Common myeloid progenitor, CD34-positive (primary cell): ENCODE results near the gene LYST.

Source experiments
- CTCF ChIA-PET: fragments of 350-600 bp; sonication (Branson Sonifier 250); formaldehyde crosslinking; loops from one replicate; lab custom pipeline; 2021; ENCODE audit warnings: antibody characterized with exemption; lab: Charles Lee
- POLR2A ChIA-PET: fragments of 350-600 bp; sonication (Branson Sonifier 250); formaldehyde crosslinking; loops from one replicate; lab custom pipeline; 2021; ENCODE audit warnings: antibody characterized with exemption; lab: Charles Lee
- DNase-seq, 3 donors: peaks; one replicate each; pipeline versions ENCODE4 v3.0.0 to v3.0.0-alpha.2; 2013
- H3K27ac ChIP-seq, 2 experiments: 1 replicate in 1 of 2; 2 replicates in 1 of 2; pipeline ENCODE4 v1.7.0; 2013; ENCODE audit warnings: inconsistent platforms in 2 of 2, low read length in 2 of 2, mild to moderate bottlenecking in 2 of 2, low read depth in 1 of 2, moderate library complexity in 1 of 2; ENCODE audit not compliant: severe bottlenecking in 2 of 2, insufficient read depth in 1 of 2, poor library complexity in 1 of 2
- H3K27me3 ChIP-seq, 5 experiments: replicated peaks in 2 of 5; 1 replicate in 3 of 5; 2 replicates in 2 of 5; pipeline versions ENCODE4 v1.6.1 to v1.7.0; 2013; ENCODE audit warnings: low read length in 4 of 5, mild to moderate bottlenecking in 2 of 5, moderate library complexity in 2 of 5, inconsistent platforms in 1 of 5; ENCODE audit not compliant: insufficient read depth in 5 of 5, control insufficient read depth in 4 of 5
- H3K36me3 ChIP-seq, 4 experiments: 1 replicate in 2 of 4; 2 replicates in 2 of 4; pipeline versions ENCODE4 v1.6.1 to v1.7.0; 2013; ENCODE audit warnings: low read length in 3 of 4, control low read depth in 1 of 4, mild to moderate bottlenecking in 1 of 4; ENCODE audit not compliant: control insufficient read depth in 4 of 4, insufficient read depth in 4 of 4
- H3K4me1 ChIP-seq, 4 experiments: 1 replicate in 3 of 4; 2 replicates in 1 of 4; pipeline versions ENCODE4 v1.6.1 to v1.7.1; 2013; ENCODE audit warnings: low read length in 3 of 4, mild to moderate bottlenecking in 3 of 4, control low read depth in 1 of 4, inconsistent platforms in 1 of 4, moderate library complexity in 1 of 4; ENCODE audit not compliant: control insufficient read depth in 4 of 4, insufficient read depth in 4 of 4; ENCODE audit errors: control extremely low read depth in 1 of 4
- H3K4me3 ChIP-seq, 7 experiments: 1 replicate in 4 of 7; 2 replicates in 3 of 7; pipeline versions ENCODE4 v1.5.1 to v1.7.0; 2013; ENCODE audit warnings: mild to moderate bottlenecking in 7 of 7, low read length in 6 of 7, moderate library complexity in 6 of 7, inconsistent platforms in 2 of 7, low read depth in 2 of 7, control low read depth in 1 of 7; ENCODE audit not compliant: insufficient read depth in 4 of 7, control insufficient read depth in 1 of 7; ENCODE audit errors: extremely low read depth in 1 of 7
- H3K9me3 ChIP-seq, 5 experiments: 1 replicate in 4 of 5; 2 replicates in 1 of 5; pipeline versions ENCODE4 v1.6.1 to v1.7.1; 2013; ENCODE audit warnings: low read length in 4 of 5, mild to moderate bottlenecking in 2 of 5, inconsistent platforms in 1 of 5, low read depth in 1 of 5, moderate library complexity in 1 of 5; ENCODE audit not compliant: control insufficient read depth in 4 of 5, insufficient read depth in 2 of 5; ENCODE audit errors: control extremely low read depth in 1 of 5
- WGBS: methylation state at CpG from one replicate; pipeline ENCODE4 v1.1.5; 2013; ENCODE audit not compliant: insufficient coverage; 5-methylcytosine and 5-hydroxymethylcytosine counted together

The LYST gene

DNA sequence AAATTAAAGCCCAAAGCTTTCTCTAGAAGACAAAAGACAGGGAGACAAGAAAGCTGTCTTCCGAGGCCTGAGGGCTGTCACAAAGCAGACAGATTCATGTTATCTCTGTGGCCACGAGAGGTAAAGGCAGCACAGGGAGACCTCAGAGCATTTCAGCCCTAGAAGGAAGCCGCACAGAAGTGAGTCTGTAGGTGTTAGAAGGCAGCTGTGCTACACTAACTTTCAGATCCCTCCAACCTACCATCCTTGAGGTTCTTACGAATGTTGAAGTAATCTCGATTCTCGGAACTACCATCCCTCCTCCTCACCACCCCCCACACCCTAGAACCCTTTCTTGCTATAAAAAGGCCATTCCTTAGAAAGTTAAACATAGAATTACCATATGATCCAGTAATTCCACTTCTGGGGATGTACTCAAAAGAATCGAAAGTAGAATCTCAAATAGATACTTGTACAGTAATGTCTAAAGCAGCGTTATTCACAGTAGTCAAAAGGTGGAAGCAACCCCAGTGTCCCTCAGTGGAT is 21.5 kb upstream of the LYST start:
- no peaks in the 10 kb centered on the region for H3K36me3 ChIP-seq
- peaks cover 0 to 12% (median 6%) of the 10 kb centered on the region in 4 experiments for H3K4me1 ChIP-seq
- ChIA-PET CTCF (no interaction called here), POLR2A (no interaction called here)
- H3K27ac ChIP-seq: no peak overlapping the region
- H3K27me3 ChIP-seq: no peaks in the 10 kb centered on the region
- H3K4me3 ChIP-seq: no peak overlapping the region
- H3K9me3 ChIP-seq: no peaks in the 10 kb centered on the region
- WGBS: 96% methylated on average over 4 of the region's 8 CpGs
- no peak for DNase-seq

DNA sequence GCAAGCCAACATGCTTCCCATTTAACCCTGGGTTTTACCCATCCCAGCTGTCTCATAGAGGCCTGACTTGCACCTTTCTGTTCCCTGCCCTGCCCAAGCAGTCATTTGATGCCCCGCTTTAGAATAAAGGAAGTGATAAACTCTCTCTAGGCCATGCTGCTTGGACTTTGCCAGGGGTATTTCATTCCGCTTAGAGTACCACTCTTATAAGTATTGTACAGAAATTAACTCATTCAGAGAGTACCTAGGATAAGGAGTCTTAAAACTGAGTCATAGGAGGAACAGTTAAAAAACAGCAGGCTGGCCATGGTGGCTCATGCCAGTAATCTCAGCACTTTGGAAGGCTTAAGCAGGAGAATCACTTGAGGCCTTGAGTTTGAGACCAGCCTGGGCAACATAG is 21.0 kb upstream of the LYST start:
- no peak overlapping the region for H3K4me3 ChIP-seq
- no peaks in the 10 kb centered on the region for H3K36me3 ChIP-seq
- no peak overlapping the region for H3K27ac ChIP-seq
- DNase-seq: no peak
- peaks cover 0 to 7% (median 1%) of the 10 kb centered on the region in 4 experiments for H3K4me1 ChIP-seq
- CTCF ChIA-PET: no interaction called here
- WGBS: 100% methylated on average over 1 of the region's 2 CpGs
- no peaks in the 10 kb centered on the region for H3K9me3 ChIP-seq
- POLR2A ChIA-PET: no interaction called here
- no peaks in the 10 kb centered on the region for H3K27me3 ChIP-seq

DNA sequence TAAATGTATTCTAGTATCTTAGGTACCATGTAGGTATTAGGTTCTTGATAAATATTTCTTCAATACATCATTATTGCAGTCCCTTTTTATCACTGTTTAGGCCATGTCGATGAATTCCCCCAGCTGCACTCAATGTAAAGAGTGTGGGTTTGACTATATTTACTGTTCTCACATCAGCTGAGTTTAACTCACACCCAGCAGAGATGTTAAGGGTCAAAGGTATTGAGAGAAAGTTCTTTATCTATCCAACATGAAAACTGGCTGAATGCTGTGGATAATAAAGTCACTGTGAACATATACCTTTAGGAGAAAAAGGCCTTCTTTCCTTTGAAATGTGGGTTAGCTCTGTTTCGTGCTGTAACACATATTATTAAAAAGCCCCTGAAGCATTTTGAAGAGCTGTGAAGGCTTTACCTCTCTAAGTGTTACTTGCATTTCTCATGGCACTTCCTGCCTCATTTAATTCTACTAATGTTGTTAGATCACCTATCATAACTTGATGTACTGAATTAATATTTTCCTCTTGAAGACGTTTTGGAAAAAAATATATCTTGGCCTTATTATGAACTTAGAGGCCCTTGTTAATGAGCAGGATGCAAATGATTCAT is 19.1 kb upstream of the LYST start:
- Histone ChIP-seq H3K27ac (no peak overlapping the region), H3K36me3 (no peaks in the 10 kb centered on the region), H3K27me3 (no peaks in the 10 kb centered on the region), H3K4me1 (peaks cover 0 to 5% (median 0%) of the 10 kb centered on the region in 4 experiments), H3K4me3 (no peak overlapping the region), H3K9me3 (no peaks in the 10 kb centered on the region)
- CTCF ChIA-PET: no interaction called here
- WGBS: no CpG with 5 or more reads among the region's 3 CpGs
- POLR2A ChIA-PET: no interaction called here
- DNase-seq: no peak

- Histone ChIP-seq H3K36me3 (no peaks in the 10 kb centered on the region), H3K27me3 (no peaks in the 10 kb centered on the region), H3K9me3 (no peaks in the 10 kb centered on the region), H3K27ac (no peak overlapping the region), H3K4me3 (no peak overlapping the region), H3K4me1 (peaks cover 0 to 28% (median 15%) of the 10 kb centered on the region in 4 experiments)
- peak in 2 of 3 donors; percentile 22 to 26 for DNase-seq
- 91% methylated on average over 12 of the region's 12 CpGs for WGBS
- POLR2A ChIA-PET: no interaction called here
- CTCF ChIA-PET: interaction anchor here (1.5 to 2.0 kb wide), 2 partner anchors 10 to 18 kb away, joined by 3 to 6 read pairs; no protein-coding TSS in a partner anchor
Measured at GRCh38 chr1:235883261-235883927, 16.7 kb upstream of the LYST start.

GRCh38 chr1:235882816-235883215 is 16.1 kb upstream of the LYST start:
- H3K27me3 ChIP-seq: no peaks in the 10 kb centered on the region

DNA sequence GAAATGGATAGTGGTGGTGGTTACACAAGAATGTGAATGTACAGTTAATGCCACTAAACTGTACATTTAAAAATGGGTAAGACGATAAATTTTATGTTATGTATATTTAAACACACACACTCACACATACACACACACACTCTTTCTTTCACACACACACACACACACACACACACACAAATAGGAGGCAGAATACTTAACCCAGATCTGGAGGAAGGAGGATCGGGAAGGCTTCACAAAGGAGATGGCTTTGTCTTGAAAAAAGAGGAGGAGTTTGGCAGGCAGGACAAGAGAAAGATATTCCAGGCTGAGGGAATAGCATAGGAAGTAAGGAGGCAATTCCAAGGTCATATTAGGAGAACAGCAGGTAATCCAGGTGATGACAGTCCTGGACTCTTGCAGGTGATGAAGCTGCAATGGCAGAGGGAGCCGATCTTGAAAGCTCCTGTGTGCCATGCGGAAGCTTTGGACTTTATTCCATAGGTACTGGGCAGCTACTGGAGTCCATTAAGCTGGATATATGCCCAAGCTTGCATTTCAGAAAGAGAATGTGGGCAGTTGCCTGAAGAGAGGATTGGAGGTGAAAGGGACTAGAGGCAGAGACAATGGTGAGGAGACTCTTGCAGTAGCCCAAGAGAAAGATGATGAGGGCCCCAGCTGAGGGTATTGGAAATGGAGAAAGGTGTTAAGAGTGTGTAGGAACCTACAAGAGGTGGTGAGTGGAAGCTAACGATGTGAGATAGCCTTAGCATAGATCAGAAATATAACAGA is 15.4 kb upstream of the LYST start:
- 100% methylated on average over 4 of the region's 5 CpGs for WGBS

More at GRCh38 chr1:235882816-235883215, 16.1 kb upstream of the LYST start:
- Histone ChIP-seq H3K9me3 (no peaks in the 10 kb centered on the region), H3K27ac (no peak overlapping the region), H3K4me1 (peaks cover 0 to 33% (median 15%) of the 10 kb centered on the region in 4 experiments), H3K4me3 (no peak overlapping the region), H3K36me3 (no peaks in the 10 kb centered on the region)
- 97% methylated on average over 6 of the region's 6 CpGs for WGBS
- no peak for DNase-seq
- POLR2A ChIA-PET: no interaction called here
- CTCF ChIA-PET: interaction anchor here (1.2 to 2.0 kb wide), 4 partner anchors 11 to 89 kb away, joined by 3 to 6 read pairs (median 4); no protein-coding TSS in a partner anchor

More for the DNA sequence above, 15.4 kb upstream of the LYST start:
- H3K27ac ChIP-seq: no peak overlapping the region
- no peak overlapping the region for H3K4me3 ChIP-seq
- ChIA-PET POLR2A (no interaction called here), CTCF (interaction anchor here (1.2 to 2.0 kb wide), 3 partner anchors 12 to 90 kb away, joined by 3 to 6 read pairs (median 4); no protein-coding TSS in a partner anchor)
- no peak for DNase-seq
- no peaks in the 10 kb centered on the region for H3K36me3 ChIP-seq
- H3K9me3 ChIP-seq: no peaks in the 10 kb centered on the region
- H3K27me3 ChIP-seq: no peaks in the 10 kb centered on the region
- H3K4me1 ChIP-seq: peaks cover 0 to 33% (median 15%) of the 10 kb centered on the region in 4 experiments
